T-helper 1 cell treated with Interleukin-12 subunit alpha and Interleukin-12 subunit beta and Interleukin-4 antibody, amounts not matched to agents 30 μg/mL and 1 μg/mL, for 36 hours (primary cell): ENCODE data around the gene ARL5C.

Source experiments
- H3K27ac Mint-ChIP-seq: one replicate; pipeline ENCODE4 v1.8.0; 2021; ENCODE audit warnings: mild to moderate bottlenecking, mixed read lengths
- H3K27me3 Mint-ChIP-seq: one replicate; pipeline ENCODE4 v1.8.0; 2021; ENCODE audit warnings: low read depth, mixed read lengths
- H3K36me3 Mint-ChIP-seq: one replicate; pipeline ENCODE4 v1.8.0; 2021; ENCODE audit warnings: low read depth, mixed read lengths
- H3K4me1 Mint-ChIP-seq: one replicate; pipeline ENCODE4 v1.8.0; 2021; ENCODE audit warnings: low read depth, mixed read lengths
- H3K4me3 Mint-ChIP-seq: one replicate; pipeline ENCODE4 v1.8.0; 2021; ENCODE audit warnings: mild to moderate bottlenecking, moderate library complexity, mixed read lengths
- H3K9me3 Mint-ChIP-seq: one replicate; pipeline ENCODE4 v1.8.0; 2021; ENCODE audit warnings: mixed read lengths

ARL5C gene

DNA sequence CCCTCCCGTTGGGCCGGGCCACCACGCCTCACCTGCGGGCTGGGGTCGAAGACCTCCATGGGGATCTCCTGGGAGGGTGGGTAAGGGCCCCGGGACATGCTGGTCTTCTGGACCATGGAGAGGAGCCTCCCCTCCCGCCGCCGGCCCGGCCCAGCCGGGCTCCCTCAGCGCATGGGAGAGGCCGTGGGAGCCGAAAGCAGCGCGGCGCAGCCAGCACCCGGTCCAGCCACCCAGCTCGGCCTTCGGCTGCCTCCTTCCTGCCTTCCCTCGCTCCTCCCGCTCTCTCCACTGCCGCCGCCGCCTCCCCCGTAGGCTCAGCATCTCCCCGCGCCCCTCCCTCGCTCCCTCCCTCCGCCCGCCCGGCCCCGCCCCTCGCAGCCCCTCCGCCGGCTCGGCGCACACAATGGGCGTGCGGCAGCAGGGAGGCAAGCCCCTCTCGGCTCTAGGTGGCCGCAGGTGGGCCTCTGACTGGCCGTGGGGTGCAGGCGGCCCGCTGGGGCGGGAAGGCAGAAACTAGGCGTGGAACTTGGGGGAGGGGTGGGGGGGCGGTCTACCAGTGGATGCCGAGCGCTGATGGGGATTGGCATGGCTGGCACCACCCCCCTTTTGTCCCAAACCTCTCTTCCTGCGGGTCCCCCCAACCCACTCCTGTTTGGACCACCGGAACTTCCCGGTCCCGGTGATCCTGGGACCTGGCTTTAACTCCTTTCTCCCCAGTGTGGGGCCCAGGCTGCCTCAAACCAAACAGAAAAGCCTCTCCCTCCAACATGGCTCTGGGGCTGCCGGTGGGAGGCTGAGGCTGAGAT lies 31.6 kb upstream of the ARL5C start, which contains the start of gene CACNB1:
Gene CACNB1 (minus strand): TSS at position 290 of the 806 bp plus-strand sequence. CDS start 174 bp downstream, at position 116.
- Mint-ChIP-seq H3K27me3 (no peaks in the 10 kb centered on the region), H3K4me3 (peak within 1 kb of the TSS; percentile 86), H3K9me3 (no peaks in the 10 kb centered on the region), H3K36me3 (peaks cover 31% of the 10 kb centered on the region), H3K27ac (peak within 1 kb of the TSS; percentile 80), H3K4me1 (peaks cover 54% of the 10 kb centered on the region)

DNA sequence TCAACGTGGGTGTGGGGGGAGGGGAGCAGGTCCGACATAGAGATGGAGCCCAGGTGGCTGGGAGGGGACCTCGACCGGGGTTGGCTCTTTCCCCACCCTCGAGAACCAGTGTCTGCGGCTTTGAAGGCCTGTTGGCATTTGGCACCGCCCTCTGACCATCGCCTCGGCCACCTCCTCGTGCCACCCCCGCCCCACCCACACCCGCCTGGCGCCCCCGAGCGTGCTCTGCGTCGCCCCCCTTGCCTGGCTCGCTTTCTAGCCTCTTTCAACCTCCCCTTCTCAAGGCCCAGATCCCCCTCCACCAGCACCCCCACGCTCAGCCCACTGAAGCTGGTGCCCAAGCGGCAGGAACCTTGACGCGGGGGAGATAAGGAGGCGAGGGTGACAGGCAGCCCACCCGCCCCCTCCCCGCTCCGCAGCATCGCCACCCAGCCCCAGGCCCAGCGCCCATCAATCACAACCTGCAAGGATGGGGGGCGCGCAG lies 30.9 kb upstream of the ARL5C start:
- Mint-ChIP-seq H3K9me3 (no peaks in the 10 kb centered on the region), H3K4me3 (peak overlapping the region; percentile 86), H3K27ac (peak overlapping the region; percentile 26), H3K27me3 (no peaks in the 10 kb centered on the region), H3K36me3 (peaks cover 29% of the 10 kb centered on the region), H3K4me1 (peaks cover 52% of the 10 kb centered on the region)

DNA sequence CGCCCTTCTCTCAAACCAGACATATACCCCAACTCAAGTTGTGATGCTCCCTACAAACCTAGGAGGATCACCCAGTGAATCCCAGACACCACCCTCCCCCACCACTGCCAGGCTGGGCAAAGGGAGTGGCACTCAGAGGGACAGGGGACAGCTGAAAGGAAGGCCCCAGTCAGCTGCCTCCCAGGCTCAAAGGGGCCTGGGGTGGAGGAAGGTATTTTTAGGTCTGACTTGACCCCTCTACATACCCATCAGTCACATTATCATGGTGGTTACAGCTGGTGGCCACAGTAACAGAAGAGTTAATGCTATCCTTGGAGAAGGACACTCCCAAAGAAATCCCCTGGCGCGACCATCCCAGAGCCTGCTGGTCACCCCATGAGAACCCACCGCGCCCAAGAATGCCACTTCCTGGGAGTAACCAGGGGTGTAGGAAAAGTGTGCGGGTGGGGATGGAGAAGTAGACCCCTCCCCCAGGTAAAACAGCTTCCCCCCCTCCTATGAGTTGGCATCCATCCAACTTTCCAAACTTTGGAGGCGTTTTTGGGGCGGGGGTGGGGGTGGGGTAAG lies 30.4 kb upstream of the ARL5C start:
- peak overlapping the region; percentile 74 for H3K4me3 Mint-ChIP-seq
- H3K27ac Mint-ChIP-seq: no peak overlapping the region
- H3K36me3 Mint-ChIP-seq: peaks cover 25% of the 10 kb centered on the region
- peaks cover 48% of the 10 kb centered on the region for H3K4me1 Mint-ChIP-seq
- H3K27me3 Mint-ChIP-seq: no peaks in the 10 kb centered on the region
- H3K9me3 Mint-ChIP-seq: no peaks in the 10 kb centered on the region

DNA sequence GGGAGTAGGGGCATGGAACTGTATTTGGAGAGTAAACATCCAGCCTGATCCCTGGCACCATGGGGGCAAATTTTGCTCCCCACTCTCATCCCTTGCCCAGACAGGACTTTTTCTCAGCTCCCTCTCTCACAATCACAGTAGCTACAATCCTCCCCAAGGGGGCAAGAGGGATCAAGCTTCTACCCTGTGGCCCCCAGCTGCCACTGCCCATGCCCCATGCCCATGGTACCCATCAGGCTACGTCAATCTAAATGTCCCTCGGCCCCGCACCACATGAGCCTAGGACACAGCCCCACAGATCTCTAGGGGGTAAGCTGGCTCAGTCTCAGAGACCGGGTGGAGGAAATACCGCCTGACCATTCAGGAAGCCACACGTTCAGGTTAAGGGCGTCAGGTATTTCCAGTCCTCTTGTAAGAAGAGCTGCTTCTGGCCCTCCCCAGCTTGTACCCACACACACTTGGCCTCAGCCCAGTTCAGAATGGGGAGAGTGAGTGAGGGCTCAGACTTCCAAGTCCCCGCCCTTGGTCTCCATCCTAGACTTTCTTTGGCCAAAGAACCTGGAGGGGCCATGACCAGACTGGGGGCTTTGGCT lies 29.7 kb upstream of the ARL5C start:
- no peaks in the 10 kb centered on the region for H3K9me3 Mint-ChIP-seq
- H3K27ac Mint-ChIP-seq: no peak overlapping the region
- peaks cover 19% of the 10 kb centered on the region for H3K36me3 Mint-ChIP-seq
- peak overlapping the region; percentile 74 for H3K4me3 Mint-ChIP-seq
- H3K27me3 Mint-ChIP-seq: no peaks in the 10 kb centered on the region
- H3K4me1 Mint-ChIP-seq: peaks cover 42% of the 10 kb centered on the region

DNA sequence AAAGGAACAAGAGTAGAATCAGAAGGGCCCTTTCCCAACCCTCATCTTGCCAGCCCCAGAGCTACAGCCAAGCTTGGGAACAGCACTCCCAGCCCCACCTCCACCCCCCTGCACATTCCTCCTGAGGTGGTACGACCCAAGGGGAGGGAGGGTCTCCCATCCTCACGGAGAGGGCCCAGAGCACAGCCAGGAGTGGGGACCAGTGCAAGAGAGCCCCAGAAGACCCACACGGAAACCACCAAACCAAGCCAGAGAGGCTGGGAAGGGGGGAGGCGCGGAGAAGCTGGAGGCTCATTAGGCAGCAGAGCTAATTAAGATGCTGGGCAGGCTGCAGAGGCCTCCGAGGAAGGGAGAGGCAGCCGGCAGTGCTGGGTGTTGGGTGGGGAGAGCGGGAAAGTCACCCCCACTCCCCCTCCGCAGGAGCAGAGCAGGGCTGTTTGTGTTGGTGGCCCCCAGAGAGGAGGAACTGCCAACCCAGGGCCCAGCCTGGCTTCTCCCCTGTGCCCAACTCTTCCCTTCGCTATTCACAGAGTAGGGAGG lies 29.1 kb upstream of the ARL5C start:
- peaks cover 41% of the 10 kb centered on the region for H3K4me1 Mint-ChIP-seq
- no peaks in the 10 kb centered on the region for H3K9me3 Mint-ChIP-seq
- peaks cover 17% of the 10 kb centered on the region for H3K36me3 Mint-ChIP-seq
- no peak overlapping the region for H3K4me3 Mint-ChIP-seq
- H3K27me3 Mint-ChIP-seq: no peaks in the 10 kb centered on the region
- no peak overlapping the region for H3K27ac Mint-ChIP-seq

DNA sequence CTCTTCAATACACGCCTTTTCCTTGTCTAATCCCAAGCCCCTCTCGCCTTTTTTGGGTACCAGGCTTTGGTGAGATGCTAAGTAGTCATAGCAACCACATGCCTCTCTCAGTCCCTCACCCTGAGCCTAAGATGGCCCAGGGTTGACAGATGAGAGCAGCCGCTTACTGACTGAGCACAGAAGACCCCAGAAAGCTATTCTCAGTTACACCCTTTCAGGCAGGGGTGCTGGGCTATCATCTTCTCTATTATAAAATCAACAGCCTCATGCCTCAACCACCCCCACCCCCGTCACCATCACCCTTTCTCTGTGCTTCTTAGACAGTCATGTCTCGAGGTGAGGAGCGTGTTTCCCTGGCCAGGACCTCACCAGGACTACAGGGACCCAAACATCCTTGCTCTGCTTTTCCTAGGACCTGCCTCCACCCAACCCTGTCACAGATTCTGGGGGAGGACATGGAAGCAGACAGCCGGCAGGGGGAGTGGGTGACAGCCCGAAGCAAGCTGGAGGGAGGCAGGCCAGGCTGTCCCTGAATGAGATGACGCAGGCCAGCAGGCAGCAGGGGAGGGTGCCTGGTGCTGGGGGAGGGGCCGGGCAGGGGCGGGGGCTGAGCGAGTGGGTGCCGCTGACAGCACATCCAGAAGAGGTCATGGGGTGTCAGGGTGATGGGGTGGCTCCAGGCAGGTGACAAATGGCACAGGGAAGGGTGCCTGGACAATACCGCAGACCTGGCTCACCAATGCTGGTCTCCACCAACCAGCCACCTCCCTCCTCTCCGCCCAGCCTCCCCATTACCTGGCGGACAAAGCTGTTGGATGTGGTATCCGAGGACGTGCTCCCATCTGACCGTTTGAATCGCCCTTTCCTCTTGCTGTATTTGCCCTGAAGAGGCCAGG lies 28.4 kb upstream of the ARL5C start:
- no peak overlapping the region for H3K4me3 Mint-ChIP-seq
- H3K4me1 Mint-ChIP-seq: peaks cover 35% of the 10 kb centered on the region
- no peaks in the 10 kb centered on the region for H3K27me3 Mint-ChIP-seq
- H3K36me3 Mint-ChIP-seq: peaks cover 14% of the 10 kb centered on the region
- H3K27ac Mint-ChIP-seq: no peak overlapping the region
- H3K9me3 Mint-ChIP-seq: no peaks in the 10 kb centered on the region

DNA sequence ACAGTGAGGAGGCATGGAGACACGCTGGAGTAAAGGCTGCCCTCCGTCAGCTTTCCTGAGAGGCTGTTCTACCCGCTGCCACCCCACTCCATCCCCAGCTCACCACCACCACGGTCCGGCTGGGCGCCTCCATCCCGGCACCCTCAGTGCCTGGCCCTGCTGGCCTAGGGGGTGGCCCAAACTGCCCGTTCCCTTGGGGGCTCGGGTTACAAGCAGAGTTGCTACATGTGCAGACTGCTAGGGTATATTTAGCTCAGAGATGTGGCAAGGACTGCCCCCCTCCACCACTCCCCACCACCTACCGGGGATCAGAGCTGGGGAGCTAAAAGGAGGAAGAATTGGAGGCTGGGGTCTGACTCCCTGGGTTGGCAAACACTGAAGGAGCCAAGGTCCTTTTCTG lies 27.4 kb upstream of the ARL5C start:
- Mint-ChIP-seq H3K27ac (no peak overlapping the region), H3K4me3 (no peak overlapping the region), H3K27me3 (no peaks in the 10 kb centered on the region), H3K36me3 (peaks cover 14% of the 10 kb centered on the region), H3K9me3 (no peaks in the 10 kb centered on the region), H3K4me1 (peaks cover 29% of the 10 kb centered on the region)

DNA sequence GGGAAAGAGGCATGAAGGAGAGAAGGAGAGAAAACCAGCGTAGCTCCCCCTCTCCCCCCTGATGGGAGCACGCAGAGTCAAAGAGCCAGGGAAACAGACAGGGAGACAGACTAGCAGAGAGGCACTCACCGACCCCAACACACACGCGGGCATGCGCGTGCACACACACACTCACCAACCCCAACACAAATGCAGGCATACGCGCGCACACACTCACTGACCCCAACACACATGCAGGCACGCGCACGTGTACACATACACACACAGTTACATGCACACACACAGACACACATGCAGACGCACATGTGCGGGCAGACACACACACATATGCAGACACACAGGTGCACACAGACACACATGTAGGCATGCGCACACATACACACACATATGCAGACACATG lies 26.9 kb upstream of the ARL5C start:
- peaks cover 25% of the 10 kb centered on the region for H3K4me1 Mint-ChIP-seq
- peaks cover 14% of the 10 kb centered on the region for H3K36me3 Mint-ChIP-seq
- no peaks in the 10 kb centered on the region for H3K9me3 Mint-ChIP-seq
- no peak overlapping the region for H3K4me3 Mint-ChIP-seq
- H3K27me3 Mint-ChIP-seq: no peaks in the 10 kb centered on the region
- peak overlapping the region; percentile 9 for H3K27ac Mint-ChIP-seq

DNA sequence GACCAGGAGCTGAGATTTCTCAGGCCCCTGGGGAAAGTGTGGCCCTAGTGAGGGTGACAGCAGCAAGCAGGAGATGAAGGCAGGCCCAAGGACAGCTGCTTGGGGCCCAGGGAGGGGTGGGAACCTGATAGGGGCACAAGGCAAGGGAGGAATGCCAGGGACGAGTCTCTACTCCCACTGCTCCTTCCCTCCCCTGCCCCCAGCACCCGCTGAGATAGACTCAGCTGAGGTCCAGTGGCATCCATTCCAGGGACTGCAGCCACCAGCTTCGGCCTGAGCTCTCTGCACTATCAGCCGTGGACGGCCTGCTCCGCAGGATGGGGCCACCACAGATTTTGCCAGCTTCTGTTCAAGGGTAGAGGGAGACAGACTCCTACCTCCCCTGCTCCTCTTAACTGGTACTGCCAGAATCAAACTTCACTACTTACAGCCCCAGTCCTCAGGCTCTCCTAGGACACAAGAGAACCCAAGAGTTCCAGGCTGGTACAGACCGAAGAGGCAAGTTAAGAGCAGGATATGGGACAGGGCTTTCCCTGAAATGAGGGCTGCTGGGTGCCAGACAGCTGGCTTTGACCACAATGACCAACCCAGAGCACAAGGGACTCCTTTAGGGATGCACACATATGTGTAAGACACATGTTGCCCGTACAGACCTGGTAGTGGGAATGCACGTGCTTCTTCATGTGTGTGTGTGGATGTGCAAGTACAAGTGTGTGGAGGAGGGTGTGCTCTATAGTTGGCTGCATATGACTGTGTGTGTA lies 26.0 kb upstream of the ARL5C start:
- Mint-ChIP-seq H3K27me3 (no peaks in the 10 kb centered on the region), H3K4me1 (peaks cover 25% of the 10 kb centered on the region), H3K27ac (peak overlapping the region; percentile 43), H3K9me3 (no peaks in the 10 kb centered on the region), H3K4me3 (no peak overlapping the region), H3K36me3 (peaks cover 14% of the 10 kb centered on the region)

DNA sequence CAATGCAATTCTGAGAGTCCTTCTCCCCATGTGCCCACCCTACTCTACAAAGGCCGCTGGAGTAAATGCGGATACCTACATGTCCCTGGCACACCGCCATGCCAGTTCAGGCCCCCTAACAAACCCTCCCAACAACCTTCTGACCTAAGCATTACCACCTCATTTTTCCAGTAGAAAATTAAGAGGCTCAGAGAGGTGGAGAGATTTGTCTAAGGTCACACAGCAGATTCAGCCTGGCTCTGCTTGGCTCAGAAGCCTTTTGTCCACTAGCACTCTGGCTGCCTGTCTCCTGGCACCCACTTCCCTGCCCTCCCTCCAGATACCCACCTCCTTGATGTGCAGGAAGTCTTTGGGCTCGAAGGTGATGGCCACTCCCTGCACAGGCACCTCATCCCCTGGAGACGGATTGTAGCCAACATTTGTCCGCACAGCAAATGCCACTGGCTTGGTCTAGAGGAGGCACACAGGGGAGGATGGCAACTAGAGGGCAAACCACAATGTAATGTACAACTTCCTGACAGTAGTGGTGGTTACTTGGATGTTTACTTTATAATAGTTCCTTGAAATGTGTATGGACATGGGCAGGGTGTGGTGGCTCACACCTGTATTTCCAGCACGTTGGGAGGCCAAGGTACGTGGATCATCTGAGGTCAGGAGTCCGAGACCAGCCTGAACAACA lies 21.3 kb upstream of the ARL5C start:
- H3K36me3 Mint-ChIP-seq: peaks cover 19% of the 10 kb centered on the region

DNA sequence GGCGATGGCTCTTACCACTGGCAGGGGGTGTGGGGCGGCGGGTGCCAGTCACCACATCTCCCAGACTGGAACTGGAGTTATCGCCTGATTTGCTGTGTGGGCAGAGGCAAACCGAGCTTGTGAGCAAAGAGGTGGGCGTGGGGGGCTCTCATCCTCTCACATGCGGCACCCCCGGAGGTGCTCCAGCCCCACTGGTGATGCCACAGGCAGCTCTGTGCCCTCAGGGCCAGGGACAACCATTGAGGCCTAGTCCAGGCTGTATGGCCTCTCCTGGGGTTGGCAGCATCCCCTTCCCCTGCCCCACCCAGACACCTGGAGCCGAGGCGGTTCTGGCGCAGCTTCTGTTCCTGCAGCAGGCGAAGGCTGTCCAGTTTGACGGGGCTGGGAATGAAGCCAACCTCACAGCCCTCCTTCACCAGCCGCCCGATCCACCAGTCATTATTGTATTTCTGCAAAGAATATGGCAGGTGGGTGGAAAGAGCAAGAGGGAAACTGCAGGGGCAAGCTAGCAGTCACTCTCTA lies 20.6 kb upstream of the ARL5C start:
- Mint-ChIP-seq H3K27ac (no peak overlapping the region), H3K27me3 (no peaks in the 10 kb centered on the region), H3K4me3 (no peak overlapping the region)

More for the DNA sequence above, 21.3 kb upstream of the ARL5C start:
- Mint-ChIP-seq H3K4me3 (no peak overlapping the region), H3K4me1 (peaks cover 1% of the 10 kb centered on the region), H3K9me3 (no peaks in the 10 kb centered on the region), H3K27me3 (no peaks in the 10 kb centered on the region), H3K27ac (no peak overlapping the region)

DNA sequence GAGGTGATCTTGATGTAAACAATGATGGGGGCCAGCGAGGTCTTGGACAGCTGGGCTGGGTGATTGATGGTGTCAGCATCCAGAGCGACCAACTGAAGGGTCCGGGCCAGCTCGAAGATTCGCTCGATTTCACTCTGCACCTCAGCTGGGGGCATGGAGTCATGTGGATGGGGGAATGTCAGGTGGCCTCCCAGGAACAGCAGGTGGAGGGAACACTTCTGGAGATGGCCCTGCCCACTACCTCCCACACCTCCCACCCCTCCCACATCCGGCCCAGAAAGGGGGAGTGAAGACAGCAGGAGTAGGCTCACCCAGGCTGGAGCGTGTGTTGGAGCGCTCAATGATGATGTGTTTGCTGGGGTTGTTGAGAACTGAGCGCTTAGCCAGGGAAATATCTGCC lies 17.8 kb upstream of the ARL5C start:
- no peaks in the 10 kb centered on the region for H3K4me1 Mint-ChIP-seq
- H3K9me3 Mint-ChIP-seq: no peaks in the 10 kb centered on the region
- peaks cover 18% of the 10 kb centered on the region for H3K36me3 Mint-ChIP-seq
- no peak overlapping the region for H3K4me3 Mint-ChIP-seq
- H3K27ac Mint-ChIP-seq: no peak overlapping the region
- H3K27me3 Mint-ChIP-seq: no peaks in the 10 kb centered on the region

More for the DNA sequence above, 20.6 kb upstream of the ARL5C start:
- H3K4me1 Mint-ChIP-seq: no peaks in the 10 kb centered on the region
- H3K9me3 Mint-ChIP-seq: no peaks in the 10 kb centered on the region
- H3K36me3 Mint-ChIP-seq: peaks cover 18% of the 10 kb centered on the region

DNA sequence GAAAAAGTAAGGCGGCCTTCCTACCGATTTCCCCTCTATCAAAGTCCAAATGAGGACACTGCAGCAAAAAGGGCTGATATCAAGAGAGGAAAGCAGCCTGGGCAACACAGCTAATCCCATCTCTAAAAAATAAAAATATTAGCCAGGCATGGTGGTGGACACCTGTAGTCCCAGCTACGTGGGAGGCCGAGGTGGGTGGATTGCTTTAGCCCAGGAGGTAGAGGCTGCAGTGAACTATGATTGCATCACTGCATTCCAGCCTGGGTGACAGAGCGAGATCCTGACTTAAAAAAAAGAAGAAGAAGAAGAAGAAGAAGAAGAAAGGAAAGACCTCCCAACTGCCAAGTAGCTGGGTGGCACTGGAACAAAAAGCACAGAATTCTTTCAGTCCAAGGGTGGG lies 17.1 kb upstream of the ARL5C start:
- Mint-ChIP-seq H3K27me3 (no peaks in the 10 kb centered on the region), H3K9me3 (no peaks in the 10 kb centered on the region), H3K36me3 (peaks cover 20% of the 10 kb centered on the region), H3K27ac (no peak overlapping the region), H3K4me3 (no peak overlapping the region), H3K4me1 (no peaks in the 10 kb centered on the region)
